Ishikawa (cell line): Measurements from ENCODE around the gene ARMC8.

Experiments used
- CREB1 ChIP-seq: IDR thresholded peaks from 2 replicates; pipeline ENCODE4 v1.6.1; 2012; ENCODE audit warnings: low read depth
- EGR1 ChIP-seq: IDR thresholded peaks from 2 replicates; pipeline ENCODE4 v1.6.1; 2012
- EP300 ChIP-seq: IDR thresholded peaks from 2 replicates; pipeline ENCODE4 v1.6.1; 2012; ENCODE audit warnings: borderline replicate concordance
- NFIC ChIP-seq: IDR thresholded peaks from 2 replicates; pipeline ENCODE4 v1.6.1; 2012
- RAD21 ChIP-seq: IDR thresholded peaks from 2 replicates; pipeline ENCODE4 v1.6.1; 2012; ENCODE audit warnings: low read depth
- TAF1 ChIP-seq: IDR thresholded peaks from 2 replicates; pipeline ENCODE4 v1.6.1; 2012; ENCODE audit warnings: low read depth, mild to moderate bottlenecking
- TCF12 ChIP-seq: IDR thresholded peaks from 2 replicates; pipeline ENCODE4 v1.6.1; 2012; ENCODE audit warnings: low read depth
- TEAD4 ChIP-seq: IDR thresholded peaks from 2 replicates; pipeline ENCODE4 v1.6.1; 2012
- TF ChIP-seq, protein P1 (sequence below): IDR thresholded peaks from 2 replicates; pipeline ENCODE4 v1.6.1; 2012; ENCODE audit warnings: low read depth, mild to moderate bottlenecking
- TF ChIP-seq, protein P2 (sequence below): IDR thresholded peaks from 2 replicates; pipeline ENCODE4 v1.6.1; 2012

DNA sequence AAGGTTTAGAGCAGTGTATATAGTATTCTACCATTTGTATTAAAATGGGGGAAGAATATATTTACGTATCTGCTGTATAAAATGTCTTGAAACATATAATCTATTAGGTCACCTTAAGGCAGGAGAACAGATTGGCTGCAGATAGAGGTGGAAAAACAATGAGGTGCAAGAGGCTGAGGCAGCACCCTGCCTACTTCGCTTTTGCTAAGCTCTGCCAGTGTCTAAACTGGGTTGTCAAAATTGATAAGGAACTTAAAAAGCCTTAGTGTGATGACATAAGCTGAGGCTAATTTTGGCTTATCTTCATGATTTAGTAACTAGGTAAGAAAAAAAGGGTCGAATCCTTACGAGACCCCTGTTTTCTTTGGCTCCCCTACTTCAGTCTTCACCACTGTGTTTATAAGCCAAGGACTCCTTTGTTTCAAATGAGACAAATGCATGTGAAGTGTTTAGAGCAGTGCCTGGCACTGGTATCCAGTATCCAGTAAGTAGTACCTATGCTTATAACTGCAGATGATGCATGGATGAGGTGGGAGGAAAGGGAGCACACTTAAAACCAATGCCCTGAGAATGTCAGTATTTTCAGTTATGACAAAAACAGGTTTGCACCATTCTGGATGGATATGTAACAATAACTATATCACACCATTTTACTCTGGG is 45.7 kb downstream of the ARMC8 start:
- no peak for TF ChIP-seq TAF1
- TF ChIP-seq EP300, result no peak
- TF ChIP-seq CREB1, result no peak
- no peak for TF ChIP-seq NFIC
- no peak for TF ChIP-seq TEAD4
- TF ChIP-seq, protein P1, sequence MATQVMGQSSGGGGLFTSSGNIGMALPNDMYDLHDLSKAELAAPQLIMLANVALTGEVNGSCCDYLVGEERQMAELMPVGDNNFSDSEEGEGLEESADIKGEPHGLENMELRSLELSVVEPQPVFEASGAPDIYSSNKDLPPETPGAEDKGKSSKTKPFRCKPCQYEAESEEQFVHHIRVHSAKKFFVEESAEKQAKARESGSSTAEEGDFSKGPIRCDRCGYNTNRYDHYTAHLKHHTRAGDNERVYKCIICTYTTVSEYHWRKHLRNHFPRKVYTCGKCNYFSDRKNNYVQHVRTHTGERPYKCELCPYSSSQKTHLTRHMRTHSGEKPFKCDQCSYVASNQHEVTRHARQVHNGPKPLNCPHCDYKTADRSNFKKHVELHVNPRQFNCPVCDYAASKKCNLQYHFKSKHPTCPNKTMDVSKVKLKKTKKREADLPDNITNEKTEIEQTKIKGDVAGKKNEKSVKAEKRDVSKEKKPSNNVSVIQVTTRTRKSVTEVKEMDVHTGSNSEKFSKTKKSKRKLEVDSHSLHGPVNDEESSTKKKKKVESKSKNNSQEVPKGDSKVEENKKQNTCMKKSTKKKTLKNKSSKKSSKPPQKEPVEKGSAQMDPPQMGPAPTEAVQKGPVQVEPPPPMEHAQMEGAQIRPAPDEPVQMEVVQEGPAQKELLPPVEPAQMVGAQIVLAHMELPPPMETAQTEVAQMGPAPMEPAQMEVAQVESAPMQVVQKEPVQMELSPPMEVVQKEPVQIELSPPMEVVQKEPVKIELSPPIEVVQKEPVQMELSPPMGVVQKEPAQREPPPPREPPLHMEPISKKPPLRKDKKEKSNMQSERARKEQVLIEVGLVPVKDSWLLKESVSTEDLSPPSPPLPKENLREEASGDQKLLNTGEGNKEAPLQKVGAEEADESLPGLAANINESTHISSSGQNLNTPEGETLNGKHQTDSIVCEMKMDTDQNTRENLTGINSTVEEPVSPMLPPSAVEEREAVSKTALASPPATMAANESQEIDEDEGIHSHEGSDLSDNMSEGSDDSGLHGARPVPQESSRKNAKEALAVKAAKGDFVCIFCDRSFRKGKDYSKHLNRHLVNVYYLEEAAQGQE, result no peak
- TF ChIP-seq RAD21, result no peak
- TF ChIP-seq, protein P2, sequence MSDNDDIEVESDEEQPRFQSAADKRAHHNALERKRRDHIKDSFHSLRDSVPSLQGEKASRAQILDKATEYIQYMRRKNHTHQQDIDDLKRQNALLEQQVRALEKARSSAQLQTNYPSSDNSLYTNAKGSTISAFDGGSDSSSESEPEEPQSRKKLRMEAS, result no peak
- no peak for TF ChIP-seq TCF12
- no peak for TF ChIP-seq EGR1
